Activated T-cell treated with anti-CD3 and anti-CD28 coated beads, Interleukin-2, amount 50 U/mL, for 72 hours (primary cell): Measurements from ENCODE around the gene AGRP. TPM values are rescaled to one million over a fixed set of nuclear protein-coding genes. Genes with fewer than 3 reads are reported as not detected.
"Not testable (repeated sequence)": the region's sequence is repeated elsewhere in the genome, so short reads cannot be mapped to it uniquely, and the experiment has no call there.

Experiments
- ATAC-seq, 2 donors: fragments of 150-1000 bp; cut with Tn5 transposase; replicated peaks in 1 of 2; 2 replicates each; pipeline ENCODE4 v1.10.0; 2021; ENCODE audit warnings: moderate library complexity in 2 of 2, mild to moderate bottlenecking in 1 of 2
- DNase-seq, 2 donors: peaks; one replicate each; pipeline ENCODE4 v3.0.0; 2021 to 2022; ENCODE audit warnings: mixed read lengths in 1 of 2
- H3K27ac Mint-ChIP-seq: one replicate; pipeline ENCODE4 v1.8.0; 2022; ENCODE audit warnings: mild to moderate bottlenecking, moderate library complexity, mixed read lengths
- H3K27me3 Mint-ChIP-seq: one replicate; pipeline ENCODE4 v1.8.0; 2022; ENCODE audit warnings: low read depth, mixed read lengths
- H3K36me3 Mint-ChIP-seq, 2 donors: one replicate each; pipeline ENCODE4 v1.8.0; 2022; ENCODE audit warnings: mixed read lengths in 2 of 2, mild to moderate bottlenecking in 1 of 2; ENCODE audit not compliant: insufficient read depth in 2 of 2
- H3K4me1 Mint-ChIP-seq: one replicate; pipeline ENCODE4 v1.8.0; 2022; ENCODE audit warnings: low read depth, mixed read lengths
- H3K4me3 Mint-ChIP-seq, 2 donors: one replicate each; pipeline ENCODE4 v1.8.0; 2022; ENCODE audit warnings: mild to moderate bottlenecking in 2 of 2, mixed read lengths in 2 of 2, moderate library complexity in 2 of 2
- H3K9me3 Mint-ChIP-seq, 2 donors: one replicate each; pipeline ENCODE4 v1.8.0; 2022; ENCODE audit warnings: mixed read lengths in 2 of 2
- total RNA-seq, 2 donors: library from RNA; stranded (reverse); gene quantifications; one replicate each; pipeline ENCODE4 v1.2.3, GENCODE V29; 2022

Gene AGRP
- total RNA-seq, 2 donors from 2014 or later: not detected

- no peaks in the 10 kb centered on the region for H3K36me3 Mint-ChIP-seq
- H3K9me3 Mint-ChIP-seq: no peaks in the 10 kb centered on the region
- no peak for ATAC-seq
- peaks cover 33% of the 10 kb centered on the region for H3K4me1 Mint-ChIP-seq
- H3K4me3 Mint-ChIP-seq: no peak overlapping the region
- no peaks in the 10 kb centered on the region for H3K27me3 Mint-ChIP-seq
- H3K27ac Mint-ChIP-seq: no peak overlapping the region
- no peak for DNase-seq
Observed at GRCh38 chr16:67517661-67518423, 34.5 kb upstream of the AGRP start.

DNA sequence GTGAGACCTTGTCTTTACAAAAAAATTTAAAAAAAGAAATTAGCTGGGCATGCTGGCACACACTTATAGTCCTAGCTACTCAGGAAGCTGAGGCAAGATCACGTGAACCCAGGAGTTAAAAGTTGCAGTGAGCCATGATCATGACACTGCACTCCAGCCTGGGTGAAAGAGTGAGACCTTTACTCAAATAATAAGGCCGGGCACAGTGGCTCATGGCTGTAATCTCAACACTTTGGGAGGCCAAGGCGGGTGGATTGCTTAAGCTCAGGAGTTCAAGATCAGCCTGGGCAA, 33.8 kb upstream of the AGRP start:
- Mint-ChIP-seq H3K27ac (no peak overlapping the region), H3K27me3 (no peaks in the 10 kb centered on the region), H3K4me3 (no peak overlapping the region), H3K36me3 (no peaks in the 10 kb centered on the region), H3K4me1 (peaks cover 33% of the 10 kb centered on the region), H3K9me3 (no peaks in the 10 kb centered on the region)
- ATAC-seq (no peak), DNase-seq (no peak)

DNA sequence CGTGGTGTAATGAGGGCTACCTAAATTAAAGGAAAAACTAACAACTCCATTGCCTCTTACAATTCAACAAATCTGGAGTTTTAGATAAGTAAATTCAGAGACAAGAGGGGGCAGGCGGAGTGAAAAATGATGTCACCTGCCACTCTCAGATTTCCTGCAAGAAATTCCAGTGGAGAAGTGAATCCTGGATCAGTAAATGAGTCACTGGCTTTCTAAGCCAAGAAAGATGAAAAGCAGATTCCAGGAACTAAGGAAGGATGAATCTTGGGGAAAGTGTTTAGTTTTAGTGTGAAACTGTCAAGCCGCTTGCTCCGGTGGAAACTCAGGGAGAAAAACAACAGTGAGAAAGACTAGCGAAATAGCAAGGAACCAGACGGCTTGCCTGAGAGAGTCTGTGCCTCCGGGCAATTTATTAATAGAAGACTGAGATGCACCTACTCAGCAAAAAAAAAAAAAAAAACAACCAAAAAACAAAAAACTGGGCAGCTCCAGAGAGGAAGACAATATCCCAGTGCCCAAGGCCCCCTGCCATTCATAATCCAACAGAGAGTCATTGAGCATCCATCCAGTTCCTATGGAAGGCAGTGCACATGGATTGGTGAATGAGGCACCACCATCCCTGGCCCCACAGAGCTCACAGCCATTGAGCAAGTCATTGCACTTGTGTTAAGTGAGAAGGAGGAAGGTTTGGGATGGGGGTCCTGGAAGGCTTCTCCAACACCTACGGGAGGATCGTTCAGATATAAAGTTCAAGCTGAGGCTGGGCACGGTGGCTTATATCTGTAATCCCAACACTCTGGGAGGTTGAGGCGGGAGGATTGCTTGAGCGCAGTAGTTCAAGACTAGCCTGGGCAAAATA, 33.2 kb upstream of the AGRP start:
- no peak overlapping the region for H3K4me3 Mint-ChIP-seq
- no peak for DNase-seq
- H3K27ac Mint-ChIP-seq: no peak overlapping the region
- no peak for ATAC-seq
- no peaks in the 10 kb centered on the region for H3K9me3 Mint-ChIP-seq
- H3K4me1 Mint-ChIP-seq: peaks cover 33% of the 10 kb centered on the region
- no peaks in the 10 kb centered on the region for H3K27me3 Mint-ChIP-seq
- H3K36me3 Mint-ChIP-seq: no peaks in the 10 kb centered on the region

- Mint-ChIP-seq H3K4me3 (peak overlapping the region; percentile 26 to 64), H3K36me3 (no peaks in the 10 kb centered on the region), H3K27ac (peak overlapping the region; percentile 79), H3K9me3 (no peaks in the 10 kb centered on the region), H3K4me1 (peaks cover 25% of the 10 kb centered on the region), H3K27me3 (no peaks in the 10 kb centered on the region)
- ATAC-seq (peak; percentile 85 to 89), DNase-seq (peak; percentile 82 to 85)
Observed at GRCh38 chr16:67514382-67514828, 31.1 kb upstream of the AGRP start.

GRCh38 chr16:67513892-67514291, 30.5 kb upstream of the AGRP start:
- H3K27me3 Mint-ChIP-seq, H3K36me3 Mint-ChIP-seq, DNase-seq, H3K27ac Mint-ChIP-seq, H3K4me3 Mint-ChIP-seq, H3K9me3 Mint-ChIP-seq: not testable (repeated sequence)
- H3K4me1 Mint-ChIP-seq: peaks cover 20% of the 10 kb centered on the region
- ATAC-seq: peak; percentile 16 to 29

GRCh38 chr16:67509016-67509415, 25.7 kb upstream of the AGRP start:
- H3K27ac Mint-ChIP-seq: no peak overlapping the region

DNA sequence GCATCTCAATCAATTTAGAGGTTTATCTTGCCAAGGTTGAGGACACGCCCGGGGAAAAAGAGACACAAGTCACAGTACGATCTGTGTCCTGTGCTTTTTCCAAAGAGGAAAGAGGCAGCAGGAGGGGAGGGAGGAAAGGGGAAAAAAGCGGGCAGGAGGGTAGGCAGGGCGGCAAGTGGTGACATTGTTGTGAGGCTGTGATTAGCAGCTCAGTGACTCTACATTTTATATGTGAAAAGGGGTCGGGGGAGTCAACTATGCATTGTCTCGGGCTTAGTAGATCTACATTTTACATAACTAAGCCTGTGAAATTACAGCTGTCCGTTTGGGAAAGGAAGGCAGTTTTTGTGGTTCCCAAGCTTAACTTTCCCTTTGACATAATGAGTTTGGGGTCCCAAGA, 23.1 kb upstream of the AGRP start:
- Mint-ChIP-seq H3K9me3 (no peaks in the 10 kb centered on the region), H3K27ac (peak overlapping the region; percentile 14), H3K27me3 (no peaks in the 10 kb centered on the region), H3K4me3 (no peak overlapping the region), H3K36me3 (no peaks in the 10 kb centered on the region), H3K4me1 (peaks cover 42% of the 10 kb centered on the region)
- DNase-seq (no peak), ATAC-seq (no peak)

More at GRCh38 chr16:67509016-67509415, 25.7 kb upstream of the AGRP start:
- Mint-ChIP-seq H3K36me3 (no peaks in the 10 kb centered on the region), H3K27me3 (no peaks in the 10 kb centered on the region), H3K4me1 (peaks cover 45% of the 10 kb centered on the region), H3K4me3 (no peak overlapping the region), H3K9me3 (no peaks in the 10 kb centered on the region)
- ATAC-seq (no peak), DNase-seq (no peak)

- H3K36me3 Mint-ChIP-seq: no peaks in the 10 kb centered on the region
- ATAC-seq (peak; percentile 91 to 96), DNase-seq (peak; percentile 29 to 43)
- H3K27me3 Mint-ChIP-seq: no peaks in the 10 kb centered on the region
- peaks cover 42% of the 10 kb centered on the region for H3K4me1 Mint-ChIP-seq
- H3K27ac Mint-ChIP-seq: peak overlapping the region; percentile 80
- no peaks in the 10 kb centered on the region for H3K9me3 Mint-ChIP-seq
- H3K4me3 Mint-ChIP-seq: no peak overlapping the region
Observed at GRCh38 chr16:67504031-67505021, 21.0 kb upstream of the AGRP start.

GRCh38 chr16:67499106-67499505, 15.8 kb upstream of the AGRP start:
- no peak for ATAC-seq
- peaks cover 5% of the 10 kb centered on the region for H3K4me1 Mint-ChIP-seq
- H3K9me3 Mint-ChIP-seq: no peaks in the 10 kb centered on the region
- DNase-seq: no peak
- H3K4me3 Mint-ChIP-seq: no peak overlapping the region
- H3K36me3 Mint-ChIP-seq: no peaks in the 10 kb centered on the region
- no peaks in the 10 kb centered on the region for H3K27me3 Mint-ChIP-seq
- H3K27ac Mint-ChIP-seq: no peak overlapping the region

GRCh38 chr16:67490335-67491096, 7.2 kb upstream of the AGRP start:
- H3K4me1 Mint-ChIP-seq: peaks cover 7% of the 10 kb centered on the region
- H3K27ac Mint-ChIP-seq: no peak overlapping the region
- H3K9me3 Mint-ChIP-seq: no peaks in the 10 kb centered on the region
- no peak for ATAC-seq
- H3K27me3 Mint-ChIP-seq: no peaks in the 10 kb centered on the region
- no peak overlapping the region for H3K4me3 Mint-ChIP-seq
- peaks cover 0 to 7% of the 10 kb centered on the region in 2 donors for H3K36me3 Mint-ChIP-seq
- no peak for DNase-seq

DNA sequence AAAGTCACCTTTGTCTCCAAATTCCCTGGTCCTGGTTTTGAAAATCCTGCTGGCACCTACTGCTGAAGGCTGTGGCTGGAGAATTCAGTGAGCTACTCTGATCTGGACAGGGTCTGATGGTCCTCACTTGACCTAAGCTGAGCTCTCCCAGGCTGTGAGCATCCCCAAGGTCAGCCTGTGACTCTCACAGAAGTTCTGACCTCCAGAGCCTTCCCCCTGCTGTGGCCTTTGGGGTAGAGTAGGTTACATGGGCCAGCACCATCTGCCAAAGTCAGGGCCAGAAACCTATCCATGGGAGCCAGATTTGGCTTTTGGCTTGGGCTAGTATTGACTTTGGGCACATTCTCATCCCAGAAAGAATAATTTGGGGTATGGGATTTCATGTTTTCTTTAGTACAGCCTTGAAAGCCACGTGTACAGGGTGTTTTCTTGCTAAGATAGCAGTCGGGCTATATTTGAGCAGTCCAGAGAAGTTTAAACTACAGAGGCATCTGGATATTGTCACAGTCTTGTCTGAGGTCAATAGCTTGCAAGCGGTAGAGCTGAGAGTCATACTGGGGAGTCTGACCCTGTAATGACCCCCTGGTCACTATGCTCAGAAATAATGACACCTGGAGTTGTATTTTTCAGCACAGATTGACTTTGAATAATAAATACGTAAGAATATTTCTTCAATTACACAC, 6.2 kb upstream of the AGRP start:
- DNase-seq: no peak
- Mint-ChIP-seq H3K9me3 (no peaks in the 10 kb centered on the region), H3K4me3 (no peak overlapping the region), H3K27me3 (no peaks in the 10 kb centered on the region), H3K4me1 (peaks cover 7% of the 10 kb centered on the region), H3K27ac (no peak overlapping the region), H3K36me3 (peaks cover under 1 to 7% of the 10 kb centered on the region in 2 donors)
- no peak for ATAC-seq

DNA sequence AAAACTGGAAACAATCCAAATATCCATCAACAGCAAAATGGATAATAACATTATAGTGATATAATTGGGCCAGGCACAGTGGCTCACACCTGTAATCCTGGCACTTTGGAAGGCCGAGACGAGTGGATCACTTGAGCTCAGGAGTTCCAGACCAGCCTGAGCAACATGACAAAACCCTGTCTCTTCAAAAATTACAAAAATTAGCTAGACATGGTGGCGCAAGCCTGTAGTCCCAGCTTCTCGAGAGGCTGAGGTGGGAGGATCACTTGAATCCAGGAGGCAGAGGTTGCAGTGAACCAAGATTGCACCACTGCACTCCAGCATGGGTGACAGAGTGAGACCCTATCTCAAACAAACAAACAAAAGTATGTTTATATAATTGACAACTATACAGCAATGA, 4.2 kb upstream of the AGRP start:
- ATAC-seq, H3K4me3 Mint-ChIP-seq, H3K9me3 Mint-ChIP-seq, H3K27me3 Mint-ChIP-seq, DNase-seq, H3K27ac Mint-ChIP-seq: not testable (repeated sequence)
- Mint-ChIP-seq H3K36me3 (peaks cover 4 to 11% of the 10 kb centered on the region in 2 donors), H3K4me1 (peaks cover 12% of the 10 kb centered on the region)
